Prostate gland (tissue), 2 donors: ENCODE measurements around the gene OVOL1. TPM values are rescaled to one million over a fixed set of nuclear protein-coding genes. Genes with fewer than 3 reads are reported as not detected.

Experiments used
- DNase-seq: peaks from one replicate; pipeline ENCODE4 v3.0.0-alpha.2; 2019; ENCODE audit warnings: low spot score
- H3K27ac ChIP-seq, 2 donors: fragments of 200-600 bp; sonication (generic); 2 replicates each; pipeline ENCODE4 v1.5.1; 2017 to 2019
- H3K27me3 ChIP-seq: fragments of 200-600 bp; sonication (generic); replicated peaks from 2 replicates; pipeline ENCODE4 v1.5.1; 2019; ENCODE audit not compliant: insufficient read depth
- H3K36me3 ChIP-seq, 2 donors: fragments of 200-600 bp; sonication (generic); 1 replicate in 1 of 2; 2 replicates in 1 of 2; pipeline versions ENCODE4 v1.5.1 to v1.8.1; 2017 to 2019
- H3K4me1 ChIP-seq: fragments of 200-600 bp; sonication (generic); replicated peaks from 2 replicates; pipeline ENCODE4 v1.5.1; 2019
- H3K4me3 ChIP-seq, 2 donors: fragments of 200-600 bp; sonication (generic); 2 replicates each; pipeline ENCODE4 v1.5.1; 2017 to 2019
- H3K9me3 ChIP-seq: fragments of 200-600 bp; sonication (generic); 2 replicates; pipeline ENCODE4 v1.5.1; 2017
- CTCF ChIP-seq, 4 experiments: fragments of 200-600 bp in 2 of 4; fragments of 450-650 bp in 2 of 4; sonication (generic) in 2 of 4; IDR thresholded peaks; 1 replicate in 3 of 4; 2 replicates in 1 of 4; pipeline ENCODE4 v1.5.1; 2016 to 2019; ENCODE audit warnings: antibody characterized with exemption in 4 of 4, mild to moderate bottlenecking in 2 of 4, moderate library complexity in 2 of 4
- POLR2A ChIP-seq: fragments of 450-650 bp; IDR thresholded peaks from one replicate; pipeline ENCODE4 v1.6.1; 2016; ENCODE audit warnings: antibody characterized with exemption, mild to moderate bottlenecking
- POLR2AphosphoS5 ChIP-seq: sonication (generic); formaldehyde crosslinking; IDR thresholded peaks from one replicate; pipeline ENCODE4 v1.6.1; 2017; ENCODE audit warnings: antibody characterized with exemption
- WGBS: methylation state at CpG from one replicate; pipeline ENCODE4 v1.1.5; 2018; 5-methylcytosine and 5-hydroxymethylcytosine counted together
- intact Hi-C: fragments of 100-400 bp; cut with DNase I; formaldehyde crosslinking; loops from one replicate; pipeline ENCODE4 v1.14.2; 2022
- total RNA-seq, 2 donors: library from RNA; depleted of rRNA; stranded (reverse); fragments of >200 nt; gene quantifications; one replicate each; pipeline ENCODE4 v1.1.0, GENCODE V29; 2016

OVOL1 gene
- total RNA-seq, 2 donors from 2014 or later: 2.7 to 8.5 TPM

GRCh38 chr11:65793625-65794400 lies 7.0 kb downstream of the OVOL1 start:
- no peak overlapping the region for H3K27ac ChIP-seq
- DNase-seq: no peak
- no peaks in the 10 kb centered on the region for H3K27me3 ChIP-seq
- no peak overlapping the region for H3K4me3 ChIP-seq
- H3K4me1 ChIP-seq: peaks cover 13% of the 10 kb centered on the region
- H3K36me3 ChIP-seq: no peaks in the 10 kb centered on the region
- H3K9me3 ChIP-seq: no peaks in the 10 kb centered on the region
- TF ChIP-seq POLR2A (no peak), POLR2AphosphoS5 (no peak), CTCF (IDR thresholded peaks at IDR 0.05) (no peak)
- 80% methylated on average over 26 of the region's 29 CpGs for WGBS
- intact Hi-C loops: no loop called here

- peaks cover 13% of the 10 kb centered on the region for H3K4me1 ChIP-seq
- DNase-seq: no peak
- WGBS: 90% methylated on average over 42 of the region's 42 CpGs
- H3K27ac ChIP-seq: no peak overlapping the region
- H3K4me3 ChIP-seq: no peak overlapping the region
- H3K9me3 ChIP-seq: no peaks in the 10 kb centered on the region
- intact Hi-C loops: no loop called here
- no peak for TF ChIP-seq POLR2AphosphoS5
- no peak for TF ChIP-seq CTCF (IDR thresholded peaks at IDR 0.05)
- no peak for TF ChIP-seq POLR2A
- no peaks in the 10 kb centered on the region for H3K36me3 ChIP-seq
- H3K27me3 ChIP-seq: no peaks in the 10 kb centered on the region
Measured at GRCh38 chr11:65794570-65795510, 8.0 kb downstream of the OVOL1 start.

GRCh38 chr11:65796726-65797601 lies 10.1 kb downstream of the OVOL1 start:
- TF ChIP-seq POLR2AphosphoS5 (peak; percentile 15), POLR2A (no peak), CTCF (IDR thresholded peaks at IDR 0.05) (no peak)
- no peak for DNase-seq
- intact Hi-C loops: no loop called here
- no peak overlapping the region for H3K4me3 ChIP-seq
- H3K27ac ChIP-seq: no peak overlapping the region
- H3K36me3 ChIP-seq: no peaks in the 10 kb centered on the region
- no peaks in the 10 kb centered on the region for H3K9me3 ChIP-seq
- WGBS: 69% methylated on average over 15 of the region's 15 CpGs
- peaks cover 1% of the 10 kb centered on the region for H3K4me1 ChIP-seq
- no peaks in the 10 kb centered on the region for H3K27me3 ChIP-seq

GRCh38 chr11:65797711-65798110 lies 10.8 kb downstream of the OVOL1 start:
- DNase-seq: no peak
- no peak overlapping the region for H3K27ac ChIP-seq
- intact Hi-C loops: no loop called here
- no peaks in the 10 kb centered on the region for H3K4me1 ChIP-seq
- H3K9me3 ChIP-seq: no peaks in the 10 kb centered on the region
- no peak overlapping the region for H3K4me3 ChIP-seq
- TF ChIP-seq POLR2A: no peak
- H3K27me3 ChIP-seq: no peaks in the 10 kb centered on the region
- 89% methylated on average over 11 of the region's 13 CpGs for WGBS
- no peaks in the 10 kb centered on the region for H3K36me3 ChIP-seq

GRCh38 chr11:65798882-65799281 lies 12.0 kb downstream of the OVOL1 start:
- Histone ChIP-seq H3K27me3 (no peaks in the 10 kb centered on the region), H3K9me3 (no peaks in the 10 kb centered on the region), H3K36me3 (no peaks in the 10 kb centered on the region), H3K4me1 (no peaks in the 10 kb centered on the region), H3K27ac (no peak overlapping the region), H3K4me3 (no peak overlapping the region)
- intact Hi-C loops: no loop called here
- WGBS: 91% methylated on average over 8 of the region's 8 CpGs
- no peak for DNase-seq
- TF ChIP-seq CTCF (IDR thresholded peaks at IDR 0.05): no peak
- no peak for TF ChIP-seq POLR2AphosphoS5
- no peak for TF ChIP-seq POLR2A
